Fibroblast of the conjunctiva (primary cell): Measurements from ENCODE around the gene STXBP3.

Experiments used
- DNase-seq: peaks from one replicate; pipeline ENCODE4 v3.0.0-alpha.2; 2010; ENCODE audit warnings: low read depth

Gene STXBP3

GRCh38 chr1:108808438-108808837, 62.0 kb downstream of the STXBP3 start:
- DNase-seq: no peak

- DNase-seq: no peak
Measured at GRCh38 chr1:108811611-108812010, 65.1 kb downstream of the STXBP3 start.

- no peak for DNase-seq
Measured at GRCh38 chr1:108813326-108813725, 66.9 kb downstream of the STXBP3 start.

GRCh38 chr1:108814343-108815125, 68.1 kb downstream of the STXBP3 start:
- DNase-seq: no peak

- DNase-seq: no peak
Measured at GRCh38 chr1:108815566-108815965, 69.1 kb downstream of the STXBP3 start.

- DNase-seq: peak; percentile 93
Measured at GRCh38 chr1:108816049-108816893, 69.8 kb downstream of the STXBP3 start.

- peak; percentile 58 for DNase-seq
Measured at GRCh38 chr1:108817016-108817415, 70.5 kb downstream of the STXBP3 start.

GRCh38 chr1:108817811-108818210, 71.3 kb downstream of the STXBP3 start:
- DNase-seq: no peak

- DNase-seq: no peak
Measured at GRCh38 chr1:108819878-108820277, 73.4 kb downstream of the STXBP3 start.

GRCh38 chr1:108823632-108824031, 77.2 kb downstream of the STXBP3 start:
- no peak for DNase-seq

- DNase-seq: no peak
Measured at GRCh38 chr1:108824051-108824450, 77.6 kb downstream of the STXBP3 start.

- no peak for DNase-seq
Measured at GRCh38 chr1:108826081-108826635, 79.7 kb downstream of the STXBP3 start.

GRCh38 chr1:108828074-108828961, 81.8 kb downstream of the STXBP3 start:
- peak; percentile 79 for DNase-seq

- DNase-seq: no peak
Measured at GRCh38 chr1:108829498-108829916, 83.0 kb downstream of the STXBP3 start.

GRCh38 chr1:108830119-108831008, 83.9 kb downstream of the STXBP3 start:
- DNase-seq: peak; percentile 62

GRCh38 chr1:108831225-108831624, 84.8 kb downstream of the STXBP3 start:
- DNase-seq: peak; percentile 57

GRCh38 chr1:108832929-108833328, 86.5 kb downstream of the STXBP3 start:
- no peak for DNase-seq

- DNase-seq: no peak
Measured at GRCh38 chr1:108841703-108842102, 95.2 kb downstream of the STXBP3 start.

- no peak for DNase-seq
Measured at GRCh38 chr1:108842525-108843181, 96.2 kb downstream of the STXBP3 start.
